Body of pancreas (tissue), 4 donors: ENCODE results near the gene MRM3.
"Not testable (repeated sequence)": the region's sequence is repeated elsewhere in the genome, so short reads cannot be mapped to it uniquely, and the experiment has no call there.

ENCODE experiments used
- POLR2A ChIP-seq, 3 donors: fragments of 450-650 bp; IDR thresholded peaks; one replicate each; pipeline ENCODE4 v1.6.1; 2016; ENCODE audit warnings: antibody characterized with exemption in 3 of 3, mild to moderate bottlenecking in 2 of 3
- TF ChIP-seq, protein P1 (sequence below), 7 experiments: fragments of 450-650 bp in 4 of 7; fragments of 200-600 bp in 3 of 7; sonication (generic) in 3 of 7; IDR thresholded peaks; one replicate each; pipeline ENCODE4 v1.5.1; 2016 to 2019; ENCODE audit warnings: antibody characterized with exemption in 7 of 7

GRCh38 chr17:785901-786300, 3.7 kb downstream of the MRM3 start:
- TF ChIP-seq, protein P1, sequence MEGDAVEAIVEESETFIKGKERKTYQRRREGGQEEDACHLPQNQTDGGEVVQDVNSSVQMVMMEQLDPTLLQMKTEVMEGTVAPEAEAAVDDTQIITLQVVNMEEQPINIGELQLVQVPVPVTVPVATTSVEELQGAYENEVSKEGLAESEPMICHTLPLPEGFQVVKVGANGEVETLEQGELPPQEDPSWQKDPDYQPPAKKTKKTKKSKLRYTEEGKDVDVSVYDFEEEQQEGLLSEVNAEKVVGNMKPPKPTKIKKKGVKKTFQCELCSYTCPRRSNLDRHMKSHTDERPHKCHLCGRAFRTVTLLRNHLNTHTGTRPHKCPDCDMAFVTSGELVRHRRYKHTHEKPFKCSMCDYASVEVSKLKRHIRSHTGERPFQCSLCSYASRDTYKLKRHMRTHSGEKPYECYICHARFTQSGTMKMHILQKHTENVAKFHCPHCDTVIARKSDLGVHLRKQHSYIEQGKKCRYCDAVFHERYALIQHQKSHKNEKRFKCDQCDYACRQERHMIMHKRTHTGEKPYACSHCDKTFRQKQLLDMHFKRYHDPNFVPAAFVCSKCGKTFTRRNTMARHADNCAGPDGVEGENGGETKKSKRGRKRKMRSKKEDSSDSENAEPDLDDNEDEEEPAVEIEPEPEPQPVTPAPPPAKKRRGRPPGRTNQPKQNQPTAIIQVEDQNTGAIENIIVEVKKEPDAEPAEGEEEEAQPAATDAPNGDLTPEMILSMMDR (IDR thresholded peaks at IDR 0.05): not testable (repeated sequence)
- TF ChIP-seq POLR2A (IDR thresholded peaks at IDR 0.05): not testable (repeated sequence)
